Dermis microvascular lymphatic vessel endothelial cell (primary cell): ENCODE results near the gene CDX1. TPM values are rescaled to one million over a fixed set of nuclear protein-coding genes. Genes with fewer than 3 reads are reported as not detected.
A peak's percentile ranks its signal among the peaks of the same experiment; 100 is the strongest.

ENCODE experiments used
- DNase-seq, 2 donors: peaks; one replicate each; pipeline versions ENCODE4 v3.0.0 to v3.0.0-alpha.2; 2010; ENCODE audit warnings: low read depth in 2 of 2
- total RNA-seq: library from RNA; depleted of rRNA; stranded (reverse); fragments of >200 nt; gene quantifications from 2 replicates; pipeline ENCODE4 v1.2.1, GENCODE V29; 2014

The CDX1 gene
- total RNA-seq, 1 donor from 2014 or later: not detected

DNA sequence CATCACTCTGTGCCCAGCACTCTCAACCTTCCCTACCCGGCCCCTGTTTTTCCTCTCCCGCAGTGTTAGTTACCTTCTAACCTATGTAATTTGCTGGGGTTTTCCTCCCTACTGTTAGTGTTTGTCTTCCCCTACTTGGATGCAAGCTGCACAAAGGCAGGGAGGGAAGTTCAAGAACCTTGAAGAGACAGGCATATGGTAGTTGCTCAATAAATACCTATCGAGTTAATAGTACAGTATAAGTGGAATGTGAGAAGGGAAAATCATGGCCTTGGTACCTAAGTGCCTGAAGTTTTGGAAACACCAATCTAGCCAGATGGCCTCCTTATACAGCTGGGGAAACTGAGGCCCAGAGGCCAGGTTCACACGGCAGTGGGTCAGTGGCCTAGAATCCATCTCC lies 35.1 kb upstream of the CDX1 start:
- no peak for DNase-seq

DNA sequence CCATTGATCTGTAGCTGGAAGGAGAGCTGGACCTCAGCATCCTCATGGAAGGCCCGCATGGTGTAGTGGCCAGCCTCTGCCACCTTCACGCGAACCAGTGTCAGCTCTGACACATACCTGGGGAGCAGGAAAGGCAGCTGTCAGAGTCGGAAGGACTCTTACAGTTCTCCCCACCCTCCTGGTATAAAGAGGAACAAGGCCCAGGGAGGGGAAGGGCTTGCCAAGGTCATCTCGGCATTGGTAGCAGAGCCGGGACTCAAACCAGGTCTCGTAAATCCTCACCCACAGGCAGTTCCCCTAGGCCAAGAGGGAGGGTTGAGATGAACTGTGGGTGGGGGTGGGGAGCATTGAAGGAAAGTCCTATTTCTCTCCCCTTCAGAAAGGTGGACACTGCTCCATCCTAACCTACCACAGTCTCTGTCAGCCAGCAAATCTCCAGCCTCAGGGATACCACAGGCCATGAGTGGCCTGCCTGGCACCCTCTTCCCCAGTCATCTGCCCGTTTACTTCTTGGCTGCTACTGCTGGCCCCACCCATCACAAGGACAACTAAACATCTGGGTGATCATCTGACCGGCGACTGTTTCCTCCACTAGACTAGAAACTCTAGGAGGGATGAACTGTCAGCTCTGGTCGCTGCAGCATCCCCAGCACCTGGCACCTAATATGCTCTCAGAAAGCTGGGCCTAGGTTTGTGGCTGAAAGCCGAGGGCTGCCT lies 34.4 kb upstream of the CDX1 start:
- no peak for DNase-seq

DNA sequence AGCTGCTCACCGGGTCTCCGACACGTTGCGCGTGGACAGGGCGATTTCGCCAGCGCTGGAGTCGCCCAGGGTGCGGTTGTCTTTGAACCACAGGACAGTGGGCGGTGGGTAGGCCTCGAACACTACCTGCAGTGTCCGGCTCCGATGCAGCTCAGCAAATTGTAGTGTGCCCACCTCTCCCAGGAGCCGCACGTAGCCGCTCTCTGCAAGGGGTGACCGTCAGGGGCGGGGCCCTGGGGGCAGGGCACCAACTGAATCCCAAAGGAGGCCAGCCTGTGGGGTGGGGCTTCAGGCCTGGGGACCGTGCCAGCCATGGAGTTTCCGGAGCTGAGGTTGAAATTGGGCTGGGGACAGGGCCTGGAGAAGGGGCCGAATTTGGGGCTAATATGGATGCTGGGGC lies 33.8 kb upstream of the CDX1 start:
- DNase-seq: no peak

DNA sequence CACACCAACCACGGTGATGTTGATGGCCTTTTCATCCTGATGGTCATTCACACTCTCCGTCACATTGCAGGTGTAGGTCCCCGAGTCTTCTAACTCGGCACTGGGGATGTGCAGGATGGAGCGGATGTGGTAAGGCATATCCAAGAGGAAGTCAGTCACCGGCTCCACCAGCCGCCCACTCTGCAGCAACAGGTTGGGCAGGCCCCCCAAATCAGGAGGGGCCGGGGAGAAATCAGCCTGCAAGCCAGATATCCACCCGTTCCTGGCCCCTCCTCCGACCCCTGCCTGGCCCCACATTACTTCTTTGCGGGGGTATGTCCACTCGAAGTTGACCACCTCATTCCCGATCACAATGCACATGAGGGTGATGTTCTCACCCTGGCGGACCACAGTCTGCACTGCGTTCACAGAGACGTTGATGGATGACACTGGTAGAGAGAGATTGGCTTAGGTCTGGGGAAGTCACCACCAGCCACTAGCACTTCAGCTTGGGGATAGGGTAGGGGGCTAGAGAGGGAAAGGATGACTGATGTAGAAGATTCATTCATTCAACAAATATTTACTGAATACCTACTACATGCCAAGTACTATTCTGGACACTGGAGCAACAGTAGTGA lies 32.9 kb upstream of the CDX1 start:
- no peak for DNase-seq

DNA sequence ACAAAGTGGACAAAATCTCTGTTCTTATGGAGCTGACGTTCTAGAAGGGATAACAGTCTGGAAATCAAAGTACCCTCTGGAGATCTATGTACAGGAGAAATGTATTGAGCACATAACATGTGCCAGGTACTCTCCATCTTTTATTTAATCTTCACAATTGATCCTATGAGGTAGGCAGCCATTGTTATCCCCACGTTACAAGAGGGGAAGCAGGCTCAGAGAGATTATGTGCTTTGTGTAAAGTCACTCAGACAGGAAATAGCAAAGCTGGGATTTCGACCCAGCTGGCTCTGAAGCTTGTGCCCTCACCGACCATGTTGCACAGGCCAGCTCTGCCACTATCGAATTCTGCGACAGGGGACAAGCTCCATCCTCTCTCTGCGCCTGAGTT lies 32.4 kb upstream of the CDX1 start:
- DNase-seq: peak in 1 of 2 donors; percentile 37

DNA sequence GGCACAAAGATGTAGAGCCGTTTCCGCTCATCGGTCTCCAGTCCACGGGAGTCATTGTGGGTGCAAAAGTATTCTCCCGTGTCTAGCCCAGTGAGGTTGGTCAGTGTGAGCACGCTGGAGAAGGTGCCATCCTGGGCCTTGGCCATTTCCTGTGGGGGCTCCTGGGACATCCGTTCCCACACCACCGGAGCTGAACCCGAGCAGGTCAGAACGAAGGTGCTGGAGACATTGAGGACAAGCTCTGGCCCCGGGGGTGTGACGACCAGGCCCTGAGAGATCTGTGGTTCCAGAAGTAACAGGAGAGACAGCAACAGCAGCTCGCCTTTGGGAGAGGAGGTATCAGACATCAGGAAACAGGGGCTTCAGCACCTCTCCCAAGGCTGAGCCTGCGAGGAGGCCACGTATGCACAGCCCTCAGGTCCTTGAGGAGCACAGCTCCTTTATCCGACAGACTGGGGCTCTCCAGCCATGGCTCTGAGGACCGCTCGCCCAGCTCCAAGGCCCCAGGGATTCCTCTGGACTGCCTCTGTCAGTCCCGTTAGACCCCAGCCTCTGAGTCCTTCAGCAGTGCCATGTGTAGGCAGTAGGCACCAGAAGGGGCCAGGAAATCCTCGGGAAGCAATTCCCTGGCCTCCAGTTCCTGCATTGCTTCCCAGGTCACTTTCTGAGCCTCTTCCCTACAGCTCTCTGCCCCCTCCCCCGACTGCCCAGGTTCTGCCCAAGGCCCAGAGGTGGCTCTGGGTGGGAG lies 30.8 kb upstream of the CDX1 start:
- peak in 1 of 2 donors; percentile 33 for DNase-seq

DNA sequence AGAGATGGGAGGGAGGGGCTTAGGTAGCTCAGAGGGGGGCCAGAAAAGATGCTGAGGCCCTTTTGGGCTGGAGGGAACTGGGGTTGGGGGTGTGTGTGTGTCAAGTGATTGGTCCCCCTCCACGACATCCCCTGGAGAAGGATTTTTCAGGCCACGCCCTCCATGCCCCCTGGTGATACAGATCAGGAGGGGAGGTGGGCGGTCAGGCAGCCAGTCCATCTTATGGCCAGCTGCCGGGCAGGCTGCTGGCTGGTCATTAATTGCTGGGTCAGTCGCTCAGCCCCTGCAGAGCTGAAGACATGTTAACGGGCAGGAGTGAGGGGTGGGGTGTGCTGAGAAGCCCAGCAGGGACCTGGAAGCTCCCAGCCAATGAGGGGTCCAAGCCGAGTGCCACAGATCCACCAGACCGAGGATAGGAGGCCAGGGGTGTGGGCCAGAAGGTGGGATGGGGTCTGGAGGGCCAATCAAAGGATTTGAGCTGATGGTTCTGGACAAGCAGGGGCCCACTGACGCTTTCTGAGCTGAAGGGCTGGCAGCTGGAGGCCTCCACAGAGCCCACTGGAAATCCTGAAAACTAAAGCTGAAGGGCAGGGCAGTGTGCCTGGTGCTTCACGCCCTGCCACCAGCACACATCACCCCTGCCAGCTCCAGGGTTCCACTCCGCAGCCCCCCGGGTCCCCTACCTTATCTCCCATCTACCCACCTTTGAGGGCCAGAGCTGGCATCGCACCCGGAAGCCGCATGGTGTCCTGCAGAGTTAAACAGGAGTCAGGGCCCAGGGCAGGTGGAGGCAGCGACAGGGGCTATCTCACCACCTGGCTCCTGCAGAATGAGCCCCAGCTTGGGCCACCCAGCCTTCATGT lies 30.0 kb upstream of the CDX1 start:
- no peak for DNase-seq

DNA sequence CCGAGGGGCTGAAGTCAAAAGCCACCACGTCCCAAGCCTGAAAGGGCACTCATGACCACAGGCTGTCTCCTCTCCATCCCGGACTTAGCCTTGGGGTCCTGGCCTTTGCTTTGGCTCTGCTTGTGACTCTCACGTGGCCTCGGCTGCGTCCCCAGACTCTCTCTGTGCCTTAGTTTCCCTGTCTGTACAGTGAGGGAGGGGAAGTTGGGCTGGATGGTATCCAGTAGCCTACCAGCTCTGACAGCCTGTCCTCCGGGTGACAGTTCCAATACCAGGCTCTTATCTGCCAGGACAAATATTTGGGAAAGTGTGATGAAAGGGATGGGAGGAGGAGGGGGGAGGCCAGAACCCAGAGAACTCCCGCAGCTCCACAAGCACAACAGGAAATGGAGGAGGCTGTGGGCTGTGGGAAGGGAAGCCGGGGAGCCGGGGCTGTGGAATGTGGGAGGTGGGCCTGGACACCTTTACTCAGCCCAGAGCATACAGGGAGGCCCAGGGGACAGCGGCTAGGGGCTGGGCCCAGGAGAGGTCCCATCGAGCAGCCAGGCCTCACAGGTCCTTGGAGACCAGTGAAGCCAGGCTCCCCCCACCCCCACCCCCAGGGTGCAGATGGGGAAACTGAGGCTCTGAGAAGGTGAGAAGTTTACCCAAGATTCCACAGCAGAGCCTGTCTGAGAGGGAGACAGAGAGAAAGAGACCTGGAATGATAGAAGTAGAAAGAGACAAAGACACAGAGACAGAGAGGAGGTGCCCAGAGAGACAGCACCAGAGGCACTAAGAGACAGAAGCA lies 29.2 kb upstream of the CDX1 start:
- DNase-seq: peak; percentile 39 to 80

DNA sequence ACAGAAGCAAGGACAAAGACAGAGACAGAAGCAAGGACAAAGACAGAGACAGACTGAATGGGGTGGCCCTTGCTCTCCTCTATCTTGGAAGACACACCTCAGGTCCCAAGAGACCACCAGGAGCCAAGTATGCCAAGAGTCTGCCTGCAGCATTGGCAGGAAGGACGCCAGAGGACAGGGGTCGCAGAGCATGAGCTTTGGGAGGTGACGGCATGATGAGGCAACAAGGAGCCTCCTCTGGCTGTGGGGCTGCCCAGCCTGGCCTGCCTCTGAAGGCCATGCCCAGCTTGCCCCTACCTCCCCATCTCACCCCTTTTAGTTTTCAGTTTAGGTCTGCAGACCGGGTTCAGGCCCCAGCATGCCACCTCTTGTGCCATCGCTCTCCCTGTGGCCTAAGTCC lies 28.6 kb upstream of the CDX1 start:
- DNase-seq: peak in 1 of 2 donors; percentile 41

DNA sequence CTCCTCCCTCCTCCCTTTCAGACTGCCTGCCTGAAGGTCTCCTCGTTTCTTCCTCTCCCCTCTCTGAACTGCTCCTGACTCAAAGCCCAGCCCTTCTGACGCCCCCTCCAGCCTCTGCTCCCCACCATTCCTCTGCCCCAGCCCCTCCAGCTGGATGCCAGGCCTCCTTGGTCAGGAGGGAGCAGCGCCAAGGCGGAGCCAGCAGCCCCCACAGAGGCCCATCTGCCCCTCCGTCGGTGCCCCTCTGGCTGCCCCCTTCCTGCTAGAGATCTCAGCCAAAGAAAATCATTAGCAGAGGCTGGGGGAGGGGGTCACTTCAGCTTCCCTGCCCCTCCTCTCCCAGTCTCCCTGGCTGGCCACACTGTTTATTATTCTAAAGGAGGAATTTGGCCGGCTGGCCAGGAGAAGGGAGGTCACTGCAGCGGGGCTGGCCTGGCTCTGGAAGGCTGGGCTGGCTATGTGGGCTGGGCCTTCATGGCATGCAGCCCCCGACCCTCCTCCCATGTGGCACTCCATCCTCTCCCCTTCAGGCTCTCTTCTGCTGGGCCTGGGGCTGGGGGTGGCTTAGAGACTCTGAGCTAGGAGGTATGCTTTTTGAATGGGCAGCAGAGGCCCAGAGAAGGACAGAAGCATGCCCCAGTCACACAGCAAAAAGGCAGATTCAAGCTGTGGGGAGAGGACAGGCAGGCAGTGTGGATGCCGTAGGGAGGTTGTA lies 27.9 kb upstream of the CDX1 start:
- peak in 1 of 2 donors; percentile 85 for DNase-seq

DNA sequence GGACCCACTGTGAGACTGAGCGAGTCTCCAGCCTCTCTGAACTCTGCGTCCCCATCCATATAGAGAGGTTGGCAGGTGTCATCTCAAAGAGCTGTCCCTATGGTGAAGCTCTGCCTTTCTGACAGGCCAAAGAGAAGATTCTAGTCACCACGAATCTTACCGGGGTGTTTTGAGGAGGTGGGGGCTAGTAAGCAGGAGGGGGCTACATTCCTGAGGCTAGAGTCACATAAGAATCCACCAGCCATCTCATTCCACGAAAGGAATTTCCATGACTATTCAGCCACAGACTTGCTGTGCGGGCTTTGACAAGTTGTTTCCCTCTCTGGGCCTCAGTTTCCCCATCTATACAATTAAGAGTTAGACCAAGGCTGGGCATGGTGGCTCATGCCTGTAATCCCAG lies 27.2 kb upstream of the CDX1 start:
- no peak for DNase-seq

DNA sequence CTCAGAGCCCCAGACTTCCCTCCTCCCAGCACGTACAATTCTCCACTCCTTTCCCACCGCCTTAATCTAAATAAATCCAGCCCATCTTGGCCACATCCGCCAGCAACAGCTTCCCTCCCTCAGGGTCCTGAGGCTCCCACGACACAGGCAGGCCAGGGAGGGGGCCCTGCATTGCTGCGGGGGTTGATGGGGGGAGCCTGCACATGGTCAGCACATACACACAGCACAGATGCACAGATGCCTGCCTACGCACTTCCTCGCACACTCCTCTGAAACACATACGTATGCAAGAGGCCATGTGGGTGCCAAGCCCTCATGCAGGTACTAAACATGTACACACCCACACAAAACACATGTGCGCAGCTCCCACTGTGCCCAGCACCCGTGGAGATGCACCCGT lies 25.7 kb upstream of the CDX1 start:
- no peak for DNase-seq

DNA sequence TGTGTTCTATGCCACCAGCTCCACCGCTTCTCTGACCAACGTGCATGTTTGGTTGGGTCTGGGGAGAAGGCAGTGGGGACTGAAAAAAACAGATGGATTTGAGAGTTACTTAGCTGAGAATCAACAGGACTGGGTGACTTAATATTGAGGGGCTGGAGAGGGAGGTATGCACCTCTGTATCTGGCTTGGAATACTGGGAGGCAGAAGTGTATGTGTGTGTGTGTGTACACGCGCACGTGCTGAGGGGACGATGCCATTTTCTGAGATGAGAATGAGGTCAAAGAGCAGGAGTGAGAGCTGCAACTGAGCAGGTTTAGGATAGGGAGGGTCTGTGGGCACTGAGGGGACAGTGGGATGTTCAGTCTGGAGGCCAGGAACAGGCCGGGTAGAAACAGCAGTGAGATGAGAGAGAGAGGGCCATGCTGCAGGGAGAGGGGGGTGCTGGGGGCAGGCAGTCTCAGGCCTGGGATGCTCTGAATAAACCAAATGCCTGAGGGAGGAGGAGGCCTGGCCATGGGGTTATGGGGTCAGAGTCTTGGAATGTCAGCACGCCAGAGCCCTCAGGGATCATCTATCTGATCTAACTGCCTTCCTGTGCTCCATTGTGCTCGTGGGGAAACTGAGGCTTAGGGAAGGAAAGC lies 24.9 kb upstream of the CDX1 start:
- no peak for DNase-seq

DNA sequence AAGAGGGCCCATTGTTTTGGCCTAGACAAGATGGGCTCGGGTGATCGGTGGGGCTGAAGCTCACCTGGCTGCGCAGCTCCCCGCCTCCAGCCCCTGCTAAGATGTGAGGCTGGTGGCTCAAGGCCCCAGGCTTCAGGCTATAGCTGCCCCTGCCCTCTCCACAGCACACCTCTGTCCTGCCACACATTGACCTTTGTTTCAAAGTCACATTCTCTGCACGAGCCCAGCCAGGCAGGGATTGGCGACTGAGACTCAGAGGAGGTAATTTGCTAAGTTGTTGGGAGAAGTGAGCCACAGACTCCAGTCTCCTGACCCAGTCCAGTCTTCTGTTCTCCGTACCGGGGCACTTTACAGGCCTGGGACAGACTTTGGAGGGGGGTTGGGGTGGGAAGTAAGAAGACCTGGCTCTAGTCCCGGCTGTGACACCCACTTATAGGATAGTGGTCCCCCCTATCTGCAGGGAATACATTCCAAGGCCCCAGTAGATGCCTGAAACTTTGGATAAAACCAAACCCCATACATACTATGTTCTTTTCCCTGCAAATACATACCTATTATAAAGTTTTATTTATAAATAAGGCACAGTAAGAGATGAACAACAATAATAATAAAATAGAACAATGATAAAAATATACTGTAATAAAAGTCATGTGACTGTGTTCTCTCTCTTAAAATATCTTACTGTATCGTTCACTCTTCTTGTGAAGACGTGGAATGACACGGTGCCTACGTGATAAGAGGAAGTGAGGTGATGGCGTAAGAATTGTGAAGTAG lies 24.2 kb upstream of the CDX1 start:
- no peak for DNase-seq

DNA sequence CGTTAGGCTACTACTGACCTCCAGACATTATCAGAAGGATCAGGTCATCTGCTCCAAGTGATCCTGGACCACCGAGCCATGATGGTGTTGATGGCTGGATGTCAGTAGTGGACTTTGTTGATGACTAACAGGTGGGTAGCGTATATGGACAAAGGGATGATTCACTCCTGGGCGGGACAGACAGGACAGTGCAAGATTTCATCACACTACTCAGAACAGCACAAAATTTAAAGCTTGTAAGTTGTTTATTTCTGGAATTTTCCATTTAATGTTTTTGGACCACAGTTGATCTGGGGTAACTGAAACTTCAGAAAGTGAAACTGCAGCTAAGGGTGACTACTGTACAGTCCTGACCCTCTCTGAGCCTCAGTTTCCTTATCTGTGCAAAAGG lies 23.6 kb upstream of the CDX1 start:
- DNase-seq: peak; percentile 73 to 87

DNA sequence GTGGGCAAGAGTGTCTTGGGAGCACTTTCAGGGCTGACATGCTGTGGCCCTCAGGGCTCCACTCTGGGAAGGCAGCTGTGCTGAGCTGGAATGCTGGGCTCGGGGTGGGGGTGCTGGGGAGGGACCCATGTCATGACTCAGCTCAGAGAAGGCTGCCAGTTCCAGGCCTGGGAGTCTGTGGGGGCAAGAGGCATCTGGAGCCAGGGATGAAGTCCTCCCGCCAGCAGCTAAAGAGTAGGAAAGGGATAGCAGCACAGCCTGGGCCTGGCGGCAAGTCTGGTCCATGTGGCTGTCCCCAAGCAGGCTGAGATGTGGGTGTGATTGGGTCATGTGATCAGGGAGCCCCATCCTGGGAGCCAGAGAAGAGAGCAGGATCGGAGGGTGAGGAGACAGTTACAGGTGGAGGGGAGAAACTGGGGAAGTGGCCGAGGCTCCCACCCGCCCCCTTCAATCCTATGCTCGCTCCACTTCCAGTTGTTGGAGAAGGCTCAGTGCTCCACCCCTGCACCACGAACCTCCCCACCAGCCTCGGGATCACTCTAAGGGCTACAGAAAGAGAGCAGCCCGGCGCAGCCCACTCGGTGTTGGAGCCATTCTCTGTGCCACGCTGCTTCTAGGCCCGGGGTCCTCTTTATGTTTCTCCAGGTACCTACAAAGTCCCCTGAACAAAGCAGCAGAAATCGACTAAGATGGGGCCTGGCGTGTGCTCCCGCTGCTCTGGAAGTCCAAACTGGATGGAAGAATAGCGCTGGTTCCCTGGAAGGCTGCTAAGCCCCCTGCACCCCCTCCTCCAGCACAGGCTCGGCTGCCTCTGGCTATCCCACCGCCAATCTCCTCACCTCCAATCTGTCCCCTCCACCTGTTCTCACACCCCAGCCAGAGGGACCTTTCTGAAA lies 23.0 kb upstream of the CDX1 start:
- peak in 1 of 2 donors; percentile 60 for DNase-seq

DNA sequence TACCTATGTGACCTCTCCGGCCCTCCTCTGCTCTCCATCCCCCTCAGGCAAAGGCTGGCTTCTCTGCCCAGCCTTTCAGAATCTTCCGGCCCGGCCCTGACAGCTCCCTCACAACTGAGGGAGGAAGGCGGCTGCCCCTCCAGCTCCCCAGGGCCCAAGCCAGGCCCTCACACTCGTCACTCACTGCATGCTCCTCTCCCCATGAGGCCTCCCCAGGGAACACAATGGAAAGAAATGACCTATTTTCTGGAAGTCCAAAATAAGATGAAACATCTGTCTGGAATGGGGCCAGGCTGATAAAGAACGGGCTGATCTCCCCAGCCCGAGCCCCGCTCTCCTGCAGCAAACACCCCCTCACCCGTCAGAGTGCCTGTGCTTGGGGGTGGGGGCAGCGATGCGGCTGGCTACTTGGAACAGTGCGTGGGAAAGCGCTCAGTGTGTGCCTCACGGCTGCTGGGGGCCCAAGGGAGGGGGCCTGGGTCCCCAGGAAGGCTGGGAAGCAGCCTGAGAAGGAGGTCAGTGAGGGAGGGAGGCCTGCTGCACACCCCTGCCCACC lies 22.3 kb upstream of the CDX1 start:
- DNase-seq: no peak

DNA sequence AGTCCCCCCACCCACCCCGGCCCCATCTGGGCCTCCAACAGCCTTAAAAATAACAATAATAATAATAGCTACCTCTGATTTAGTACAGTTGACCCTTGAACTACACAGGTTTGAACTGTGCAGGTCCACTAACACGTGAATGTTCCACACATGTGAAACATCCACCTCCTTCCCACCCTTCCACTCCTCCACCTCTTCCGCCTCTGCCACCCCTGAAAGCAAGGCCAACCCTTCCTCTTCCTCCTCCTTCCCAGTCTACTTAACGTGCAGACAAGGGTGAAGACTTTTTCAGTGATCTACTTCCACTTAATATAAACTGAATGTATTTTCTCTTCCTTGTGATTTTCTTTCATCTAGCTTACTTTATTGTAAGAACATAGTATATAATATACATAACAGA lies 21.7 kb upstream of the CDX1 start:
- DNase-seq: no peak
